CD4-positive, alpha-beta T cell treated with Interferon alpha-2 for 1 hour (primary cell): Measurements from ENCODE around the gene DNM3.

Source experiments
- DNase-seq, 2 donors: peaks; one replicate each; pipeline ENCODE4 v3.0.0-alpha.2; 2020 to 2022

DNM3 gene

DNA sequence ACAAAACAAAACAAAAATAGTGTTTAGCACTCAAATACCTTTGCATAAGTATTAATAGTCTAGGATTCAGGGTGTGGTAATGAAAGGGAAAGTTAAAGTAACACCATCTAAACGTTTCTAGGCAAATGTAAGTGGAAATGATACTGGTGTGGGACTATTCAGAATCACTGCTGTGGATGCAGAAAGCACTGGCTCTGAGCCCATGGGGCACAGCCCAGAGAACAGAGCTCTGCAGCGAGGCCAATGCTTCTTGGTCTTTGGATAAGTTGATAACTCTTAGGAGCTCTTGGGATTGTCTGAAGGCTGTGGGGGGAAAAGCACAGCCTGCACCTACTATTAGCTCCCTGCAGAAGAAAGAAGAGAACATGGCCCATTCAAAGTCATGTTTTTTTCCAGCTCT lies 21.4 kb upstream of the DNM3 start:
- DNase-seq, result no peak

- DNase-seq, result no peak
These were observed 14.3 kb upstream of the DNM3 start for GRCh38 chr1:171826973-171827372.

GRCh38 chr1:171828794-171829193 lies 12.5 kb upstream of the DNM3 start:
- no peak for DNase-seq

- no peak for DNase-seq
These were observed 8.0 kb upstream of the DNM3 start for GRCh38 chr1:171833091-171833825.

DNA sequence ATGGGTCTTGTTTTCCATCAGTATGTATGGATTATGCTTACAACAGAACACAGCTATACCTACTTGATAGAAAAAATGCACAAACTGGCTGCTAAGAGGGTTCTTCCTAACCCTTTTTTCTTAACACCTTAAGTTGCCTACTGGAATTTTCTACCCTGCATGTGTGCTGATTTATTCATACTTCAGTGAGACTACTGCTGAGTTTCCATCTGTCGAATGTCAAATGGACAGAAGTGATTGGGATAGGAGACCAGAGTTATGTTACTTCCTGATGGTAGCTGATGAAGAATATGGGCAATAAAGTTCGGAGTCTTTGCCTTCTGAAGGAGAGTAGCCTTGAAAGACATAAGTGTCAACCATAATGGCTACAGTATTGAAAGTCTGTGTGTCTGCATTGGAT lies 6.5 kb upstream of the DNM3 start:
- DNase-seq, result no peak

GRCh38 chr1:171835891-171836290 lies 5.4 kb upstream of the DNM3 start:
- no peak for DNase-seq

- peak in 1 of 2 donors; percentile 26 for DNase-seq
These were observed 848 bp downstream of the DNM3 start for GRCh38 chr1:171841931-171842761.

DNA sequence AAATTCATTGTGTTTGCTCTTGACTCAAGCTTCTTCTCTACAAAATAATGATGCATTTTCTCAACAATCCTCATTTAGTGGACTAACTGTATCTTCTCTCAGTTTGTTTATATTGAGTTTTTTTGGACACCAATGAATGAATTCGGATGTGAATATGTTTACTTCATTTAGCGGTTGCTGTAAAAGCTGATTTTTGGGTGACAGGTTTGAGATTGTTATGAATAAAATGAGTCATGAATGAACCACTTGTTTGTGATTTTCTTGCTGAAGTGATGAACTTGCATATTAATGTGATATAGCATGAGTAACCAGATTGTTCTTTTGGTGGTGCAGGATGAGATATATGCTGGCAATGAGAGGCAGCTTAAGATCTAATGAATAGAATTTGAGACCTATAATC lies 3.1 kb downstream of the DNM3 start:
- DNase-seq, result no peak

DNA sequence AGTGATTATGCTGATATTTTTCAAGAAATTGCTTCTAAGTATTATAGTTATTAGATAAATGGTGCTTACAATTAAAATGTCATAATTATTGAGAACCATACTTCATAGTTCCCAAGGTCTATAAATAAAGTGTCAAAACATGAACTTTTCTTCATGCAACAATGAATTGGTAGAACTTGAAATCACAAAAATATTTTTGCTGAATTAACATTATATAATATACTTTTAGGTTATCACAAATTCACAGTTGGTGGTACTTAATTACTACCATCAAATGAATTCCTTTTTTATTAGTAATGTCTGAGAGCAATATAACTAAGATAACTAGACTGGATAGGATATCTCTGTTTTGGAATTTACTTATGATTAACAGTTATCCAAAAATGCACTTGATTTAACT lies 4.7 kb downstream of the DNM3 start:
- DNase-seq, result no peak

DNA sequence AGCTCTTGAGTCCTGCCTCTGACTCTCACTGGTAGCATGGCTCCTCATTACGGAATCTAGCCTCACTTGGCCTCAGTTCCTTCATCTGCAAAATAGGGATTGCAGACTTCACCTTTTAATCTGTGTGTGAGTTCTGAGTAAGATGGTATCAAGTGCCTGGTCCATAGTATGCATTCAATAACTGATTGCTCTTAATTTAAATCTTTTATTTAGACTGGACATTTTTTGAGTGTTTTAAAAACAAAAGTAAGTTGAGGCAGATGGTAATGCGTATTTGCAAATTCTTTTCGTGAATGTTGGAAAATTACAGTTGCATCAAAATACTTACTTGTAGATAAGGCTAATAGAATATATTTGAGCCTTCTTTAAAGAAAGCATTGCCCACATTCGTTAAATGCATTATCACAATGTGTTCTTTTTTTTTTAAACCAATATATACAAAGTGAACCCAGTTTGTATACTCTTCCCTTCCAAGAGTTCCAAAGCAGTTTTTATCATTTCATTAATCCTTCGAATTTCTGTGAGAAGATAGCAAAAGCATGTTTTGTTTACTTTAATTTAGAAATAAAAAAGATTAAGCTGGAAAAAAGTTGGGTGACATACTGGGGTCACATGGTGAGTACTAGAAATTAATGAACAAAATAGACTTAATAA lies 8.1 kb downstream of the DNM3 start:
- no peak for DNase-seq

GRCh38 chr1:171850651-171851350 lies 9.5 kb downstream of the DNM3 start:
- no peak for DNase-seq

- DNase-seq, result no peak
These were observed 11.0 kb downstream of the DNM3 start for GRCh38 chr1:171852272-171852671.

GRCh38 chr1:171855381-171855780 lies 14.1 kb downstream of the DNM3 start:
- no peak for DNase-seq

GRCh38 chr1:171858696-171859095 lies 17.4 kb downstream of the DNM3 start:
- no peak for DNase-seq

- DNase-seq, result no peak
These were observed 19.4 kb downstream of the DNM3 start for GRCh38 chr1:171860696-171861095.

DNA sequence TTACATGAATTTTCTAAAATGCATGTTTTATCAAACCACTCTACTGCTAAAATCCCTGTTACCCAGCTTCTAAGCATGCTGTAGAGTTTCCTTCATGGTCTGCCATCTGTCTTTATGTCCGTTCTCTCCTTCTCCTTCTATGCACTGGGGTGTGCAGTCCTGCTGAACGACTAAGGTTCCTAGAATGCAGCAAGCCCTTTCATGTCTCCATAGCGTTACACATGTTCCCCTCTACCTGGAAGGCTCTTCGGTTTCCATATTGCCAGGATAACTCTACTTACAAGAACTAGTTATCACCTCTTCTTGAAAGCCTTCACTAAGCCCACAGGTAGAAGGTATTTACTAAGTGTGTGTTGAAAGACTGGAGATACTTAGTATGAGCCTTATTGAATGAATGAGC lies 22.2 kb downstream of the DNM3 start:
- no peak for DNase-seq

DNA sequence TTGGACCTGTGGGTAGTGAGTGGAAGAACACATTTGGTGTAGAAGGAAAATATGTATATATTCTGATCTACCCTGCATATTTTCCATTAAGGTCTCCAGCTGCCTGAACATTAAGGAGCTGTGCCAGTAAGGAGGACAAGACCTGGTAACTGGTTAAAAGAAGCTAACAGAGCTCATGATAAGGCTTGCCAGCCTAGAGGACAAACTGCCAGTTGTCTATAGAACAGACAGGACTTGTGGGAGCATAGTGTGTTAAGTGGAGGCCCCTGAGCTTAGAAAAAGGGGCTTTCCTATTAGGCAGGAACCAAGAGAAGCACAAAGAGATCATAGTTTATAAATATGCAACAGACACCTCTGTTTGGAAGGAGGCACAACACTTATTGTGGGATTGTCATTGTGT lies 23.0 kb downstream of the DNM3 start:
- no peak for DNase-seq

DNA sequence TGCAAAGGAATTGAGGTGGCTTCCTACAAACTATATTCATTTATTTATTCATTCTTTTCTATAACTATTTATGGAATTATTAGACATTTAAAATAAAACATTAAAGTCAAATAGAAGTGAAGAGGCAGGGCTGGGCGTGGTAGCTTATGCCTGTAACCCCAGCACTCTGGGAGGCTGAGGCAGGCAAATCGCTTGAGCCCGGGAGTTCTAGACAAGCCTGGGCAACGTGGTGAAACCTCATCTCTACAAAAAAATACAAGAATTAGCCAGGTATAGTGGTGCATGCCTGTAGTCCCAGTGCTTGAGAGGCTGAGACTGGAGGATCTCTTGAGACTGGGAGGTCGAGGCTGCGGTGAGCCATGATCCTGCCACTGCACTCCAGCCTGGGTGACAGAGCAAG lies 23.8 kb downstream of the DNM3 start:
- no peak for DNase-seq

DNA sequence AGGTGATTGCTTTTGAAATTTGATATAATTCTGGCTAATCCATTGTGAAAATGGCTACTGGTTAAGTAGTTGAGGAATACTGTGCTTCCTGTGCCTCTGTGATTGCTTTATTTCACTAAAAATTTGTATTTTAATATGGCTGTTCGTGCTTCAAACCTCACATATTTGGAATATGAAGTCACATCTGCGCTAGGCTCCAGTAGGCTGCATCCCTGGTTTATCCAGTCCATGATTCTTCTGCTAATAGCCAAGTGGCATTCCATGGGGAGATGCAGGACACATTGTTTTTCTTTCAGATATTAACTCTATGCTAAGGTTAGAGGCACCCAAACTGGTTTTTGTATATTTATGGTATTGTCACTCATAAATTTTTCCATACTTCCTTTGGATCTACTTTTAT lies 25.9 kb downstream of the DNM3 start:
- DNase-seq, result no peak

- no peak for DNase-seq
These were observed 27.0 kb downstream of the DNM3 start for GRCh38 chr1:171868217-171868803.

DNA sequence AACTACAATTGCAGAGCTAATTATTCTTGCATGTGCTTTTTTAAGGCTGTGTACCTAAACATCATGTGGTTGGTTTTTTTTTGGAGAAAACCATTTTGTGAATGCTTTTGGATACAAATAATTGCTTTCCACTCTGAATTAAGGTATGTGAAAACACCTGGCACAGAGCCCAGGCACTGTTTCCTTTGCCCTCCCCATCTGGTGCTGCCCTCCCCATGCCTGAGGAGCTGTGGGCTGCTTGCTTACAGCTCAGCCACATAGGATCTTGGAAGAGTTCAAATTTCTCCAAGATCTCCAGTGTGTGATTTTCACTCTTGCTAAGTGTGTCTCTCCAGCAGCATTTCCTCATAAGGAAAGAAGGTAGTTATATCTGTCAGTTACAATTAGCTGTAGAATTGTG lies 27.8 kb downstream of the DNM3 start:
- no peak for DNase-seq

GRCh38 chr1:171871848-171872247 lies 30.6 kb downstream of the DNM3 start:
- no peak for DNase-seq

GRCh38 chr1:171872430-171872829 lies 31.1 kb downstream of the DNM3 start:
- DNase-seq, result no peak
